BE2C (cell line): ENCODE measurements around the gene ABCG5.

Source experiments
- DNase-seq: peaks from one replicate; pipeline ENCODE4 v3.0.0-alpha.2; 2020
- H3K27me3 ChIP-seq: fragments of 250-450 bp; sonication (Bioruptor Pico); 2 replicates; pipeline ENCODE4 v1.5.1; 2020; ENCODE audit warnings: mild to moderate bottlenecking
- H3K36me3 ChIP-seq: fragments of 250-450 bp; sonication (Bioruptor Pico); 2 replicates; pipeline ENCODE4 v1.5.1; 2020; ENCODE audit warnings: mild to moderate bottlenecking
- H3K4me1 ChIP-seq: fragments of 250-450 bp; sonication (Bioruptor Pico); 2 replicates; pipeline ENCODE4 v1.5.1; 2020
- H3K4me3 ChIP-seq: 2 replicates; pipeline ENCODE4 v1.5.1; 2011; ENCODE audit warnings: low read depth, low read length
- H3K9me3 ChIP-seq: fragments of 250-450 bp; sonication (Bioruptor Pico); 2 replicates; pipeline ENCODE4 v1.5.1; 2020
- TF ChIP-seq, protein P1 (sequence below): IDR thresholded peaks from 2 replicates; pipeline ENCODE4 v1.5.1; 2012; ENCODE audit warnings: mild to moderate bottlenecking, low read depth, low read length

The ABCG5 gene

DNA sequence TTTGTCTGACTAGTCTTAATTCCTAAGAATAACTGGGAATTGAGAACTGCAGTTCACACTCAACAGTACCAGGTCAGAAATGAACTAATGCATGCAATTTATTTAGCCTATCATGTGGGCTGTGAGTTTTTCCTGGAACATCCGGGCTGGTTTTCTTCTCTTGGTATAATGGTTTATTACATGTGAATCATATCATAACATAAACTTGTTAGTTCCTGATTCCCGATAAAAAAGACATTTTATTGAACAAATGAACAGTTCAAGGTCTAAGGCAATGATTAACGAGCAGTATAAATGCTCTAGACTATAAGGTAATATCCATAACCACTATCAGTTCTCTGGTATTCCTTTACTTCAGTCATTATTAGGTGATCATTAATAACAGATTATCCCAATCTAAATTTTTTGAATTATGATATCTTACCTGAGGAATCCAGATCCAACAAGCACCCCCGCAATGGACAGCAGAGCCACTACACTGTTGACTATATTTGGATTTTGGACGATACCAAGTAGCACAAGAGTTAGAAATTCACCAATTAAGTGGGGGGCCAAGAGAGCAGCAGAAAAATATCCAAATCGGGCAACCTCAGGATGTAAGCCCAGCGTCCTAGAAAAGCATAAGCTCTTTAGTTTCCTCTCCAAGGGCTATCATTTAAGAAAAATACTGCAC is 19.0 kb downstream of the ABCG5 start:
- H3K27me3 ChIP-seq: no peaks in the 10 kb centered on the region
- TF ChIP-seq, protein P1, sequence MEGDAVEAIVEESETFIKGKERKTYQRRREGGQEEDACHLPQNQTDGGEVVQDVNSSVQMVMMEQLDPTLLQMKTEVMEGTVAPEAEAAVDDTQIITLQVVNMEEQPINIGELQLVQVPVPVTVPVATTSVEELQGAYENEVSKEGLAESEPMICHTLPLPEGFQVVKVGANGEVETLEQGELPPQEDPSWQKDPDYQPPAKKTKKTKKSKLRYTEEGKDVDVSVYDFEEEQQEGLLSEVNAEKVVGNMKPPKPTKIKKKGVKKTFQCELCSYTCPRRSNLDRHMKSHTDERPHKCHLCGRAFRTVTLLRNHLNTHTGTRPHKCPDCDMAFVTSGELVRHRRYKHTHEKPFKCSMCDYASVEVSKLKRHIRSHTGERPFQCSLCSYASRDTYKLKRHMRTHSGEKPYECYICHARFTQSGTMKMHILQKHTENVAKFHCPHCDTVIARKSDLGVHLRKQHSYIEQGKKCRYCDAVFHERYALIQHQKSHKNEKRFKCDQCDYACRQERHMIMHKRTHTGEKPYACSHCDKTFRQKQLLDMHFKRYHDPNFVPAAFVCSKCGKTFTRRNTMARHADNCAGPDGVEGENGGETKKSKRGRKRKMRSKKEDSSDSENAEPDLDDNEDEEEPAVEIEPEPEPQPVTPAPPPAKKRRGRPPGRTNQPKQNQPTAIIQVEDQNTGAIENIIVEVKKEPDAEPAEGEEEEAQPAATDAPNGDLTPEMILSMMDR: no peak
- H3K36me3 ChIP-seq: no peaks in the 10 kb centered on the region
- H3K9me3 ChIP-seq: no peaks in the 10 kb centered on the region
- peaks cover 8% of the 10 kb centered on the region; the same call in 1 of the 2 replicates for H3K4me1 ChIP-seq
- DNase-seq: no peak
- H3K4me3 ChIP-seq: no peak overlapping the region

DNA sequence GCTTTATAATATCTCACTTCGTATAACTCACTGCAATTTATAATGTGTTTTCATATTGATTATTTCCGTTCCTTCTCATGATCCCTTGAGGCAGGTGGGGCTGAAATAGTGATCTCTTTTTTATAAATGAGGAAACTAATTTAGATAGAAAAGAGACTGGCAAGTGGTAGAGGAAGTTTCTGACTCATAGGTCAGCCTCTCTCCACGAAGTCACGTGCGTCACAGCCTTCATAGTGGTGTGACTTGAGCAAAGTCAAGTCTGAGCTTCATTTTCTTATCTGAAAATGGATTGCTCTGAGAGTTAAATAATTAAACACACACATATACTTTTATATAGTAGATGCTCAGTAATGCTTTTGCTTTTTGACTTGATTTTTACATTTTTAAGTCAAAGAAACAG is 19.9 kb downstream of the ABCG5 start:
- TF ChIP-seq, protein P1: no peak
- no peak overlapping the region for H3K4me3 ChIP-seq
- DNase-seq: no peak

DNA sequence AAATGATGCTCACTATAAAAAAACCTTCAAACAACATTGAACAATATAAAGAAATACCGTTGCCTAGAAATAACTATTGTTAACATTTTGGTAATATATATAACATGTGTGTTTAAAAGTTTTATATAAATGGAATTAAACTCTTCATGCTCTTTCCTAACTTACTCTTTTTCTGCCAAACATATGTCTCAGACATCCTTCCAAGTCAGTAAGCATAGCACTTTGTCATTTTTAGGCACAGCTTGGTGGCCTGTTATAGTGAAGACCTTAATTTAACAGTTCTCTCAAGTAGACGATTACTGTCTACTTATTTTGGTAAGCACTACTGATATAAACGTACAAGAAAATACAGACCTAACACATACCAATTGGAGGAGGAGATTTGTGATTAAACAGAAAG is 23.9 kb downstream of the ABCG5 start:
- Histone ChIP-seq H3K36me3 (no peaks in the 10 kb centered on the region), H3K9me3 (no peaks in the 10 kb centered on the region), H3K27me3 (no peaks in the 10 kb centered on the region), H3K4me1 (peaks cover 16% of the 10 kb centered on the region), H3K4me3 (no peak overlapping the region)
- no peak for DNase-seq
- TF ChIP-seq, protein P1: no peak

More for the DNA sequence above, 19.9 kb downstream of the ABCG5 start:
- no peaks in the 10 kb centered on the region for H3K36me3 ChIP-seq
- no peaks in the 10 kb centered on the region for H3K9me3 ChIP-seq
- peaks cover 8% of the 10 kb centered on the region; the same call in 1 of the 2 replicates for H3K4me1 ChIP-seq
- H3K27me3 ChIP-seq: no peaks in the 10 kb centered on the region

DNA sequence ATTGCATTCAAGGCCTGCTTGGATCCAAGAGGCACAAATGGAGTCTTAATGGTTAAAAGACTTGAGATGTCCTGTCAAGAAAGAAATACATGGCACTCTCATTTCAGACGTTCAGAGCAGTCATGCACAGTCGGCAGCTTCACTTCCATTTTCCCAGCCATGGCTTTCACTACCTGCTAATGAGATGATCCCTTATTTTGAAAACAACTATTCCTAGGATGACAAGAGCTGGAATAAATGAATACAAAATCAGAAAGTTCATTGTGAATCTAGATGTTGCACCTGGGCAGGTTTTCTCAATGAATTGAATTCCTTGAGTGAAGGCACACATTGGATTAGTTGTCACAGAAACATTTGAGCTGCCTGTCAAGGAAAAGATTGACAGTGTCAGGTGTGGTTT is 25.7 kb downstream of the ABCG5 start:
- Histone ChIP-seq H3K4me1 (peaks cover 8% of the 10 kb centered on the region), H3K36me3 (no peaks in the 10 kb centered on the region), H3K4me3 (no peak overlapping the region), H3K27me3 (no peaks in the 10 kb centered on the region), H3K9me3 (no peaks in the 10 kb centered on the region)
- TF ChIP-seq, protein P1: no peak
- no peak for DNase-seq

DNA sequence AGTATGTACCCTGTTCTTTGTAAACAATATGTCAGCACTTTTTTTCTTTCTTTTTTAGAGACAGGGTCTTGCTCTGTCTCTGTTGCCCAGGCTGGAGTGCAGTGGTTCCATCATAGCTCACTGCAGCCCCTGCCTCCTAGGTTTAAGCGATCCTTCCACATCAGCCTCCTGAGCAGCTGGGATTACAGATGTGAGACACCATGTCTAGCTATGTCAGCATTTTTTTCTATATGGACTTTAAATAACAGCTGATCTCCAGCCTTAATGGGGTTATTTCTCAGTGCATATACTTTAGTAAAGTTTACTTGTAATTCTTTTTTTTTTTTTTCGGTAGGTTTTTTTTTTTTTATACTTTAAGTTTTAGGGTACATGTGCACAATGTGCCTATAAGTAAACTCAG is 26.6 kb downstream of the ABCG5 start:
- Histone ChIP-seq H3K4me1 (peaks cover 8% of the 10 kb centered on the region), H3K9me3 (no peaks in the 10 kb centered on the region), H3K27me3 (no peaks in the 10 kb centered on the region), H3K36me3 (no peaks in the 10 kb centered on the region), H3K4me3 (no peak overlapping the region)
- TF ChIP-seq, protein P1: no peak
- no peak for DNase-seq

DNA sequence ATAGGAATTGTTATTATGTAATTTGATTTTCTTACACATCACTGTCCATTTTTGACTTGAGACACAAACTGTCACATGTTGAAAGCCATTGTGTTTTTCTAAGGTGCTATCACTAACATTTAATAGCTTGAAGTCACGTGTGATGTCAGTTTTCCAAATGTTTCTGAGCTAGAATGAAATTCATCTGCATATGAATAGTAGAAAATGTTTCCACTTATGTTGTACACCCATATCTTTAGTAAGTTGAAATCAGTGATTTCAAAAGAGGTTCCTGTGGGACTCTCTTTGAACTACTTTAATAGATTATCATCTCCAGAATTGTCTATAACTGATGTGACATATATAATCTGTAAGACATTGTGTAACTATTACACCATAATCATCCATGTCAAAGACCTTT is 27.8 kb downstream of the ABCG5 start:
- DNase-seq: no peak
- TF ChIP-seq, protein P1: no peak
- Histone ChIP-seq H3K4me3 (no peak overlapping the region), H3K9me3 (no peaks in the 10 kb centered on the region), H3K4me1 (peaks cover 8% of the 10 kb centered on the region), H3K36me3 (no peaks in the 10 kb centered on the region), H3K27me3 (no peaks in the 10 kb centered on the region)
